Measurements from ENCODE around the gene ZC3H4. TPM values are rescaled to one million over a fixed set of nuclear protein-coding genes. Genes with fewer than 3 reads are reported as not detected.

Gene ZC3H4
- total RNA-seq, 1 experiment from 2014 or later: 45.1 TPM

DNA sequence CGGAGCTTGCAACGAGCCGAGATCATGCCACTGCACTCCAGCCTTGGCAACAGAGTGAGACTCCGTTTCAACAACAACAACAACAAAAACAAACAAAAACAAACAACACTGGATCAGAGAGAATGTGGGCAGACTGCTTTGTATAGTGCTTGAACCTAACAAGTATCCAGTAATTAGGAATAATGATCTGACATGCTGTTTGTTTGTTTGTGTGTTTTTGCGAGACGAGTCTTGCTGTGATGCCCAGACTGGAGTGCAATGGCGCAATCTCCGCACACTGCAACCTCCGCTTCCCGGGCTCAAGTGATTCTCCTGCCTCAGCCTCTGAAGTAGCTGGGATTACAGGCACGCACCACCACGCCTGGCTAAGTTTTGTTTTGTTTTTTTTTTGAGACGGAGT, 31.1 kb upstream of the ZC3H4 start:
- no peak for TF ChIP-seq EGR1 (IDR thresholded peaks at IDR 0.05; ENCODE audit: low read depth)
- TF ChIP-seq, protein P1, sequence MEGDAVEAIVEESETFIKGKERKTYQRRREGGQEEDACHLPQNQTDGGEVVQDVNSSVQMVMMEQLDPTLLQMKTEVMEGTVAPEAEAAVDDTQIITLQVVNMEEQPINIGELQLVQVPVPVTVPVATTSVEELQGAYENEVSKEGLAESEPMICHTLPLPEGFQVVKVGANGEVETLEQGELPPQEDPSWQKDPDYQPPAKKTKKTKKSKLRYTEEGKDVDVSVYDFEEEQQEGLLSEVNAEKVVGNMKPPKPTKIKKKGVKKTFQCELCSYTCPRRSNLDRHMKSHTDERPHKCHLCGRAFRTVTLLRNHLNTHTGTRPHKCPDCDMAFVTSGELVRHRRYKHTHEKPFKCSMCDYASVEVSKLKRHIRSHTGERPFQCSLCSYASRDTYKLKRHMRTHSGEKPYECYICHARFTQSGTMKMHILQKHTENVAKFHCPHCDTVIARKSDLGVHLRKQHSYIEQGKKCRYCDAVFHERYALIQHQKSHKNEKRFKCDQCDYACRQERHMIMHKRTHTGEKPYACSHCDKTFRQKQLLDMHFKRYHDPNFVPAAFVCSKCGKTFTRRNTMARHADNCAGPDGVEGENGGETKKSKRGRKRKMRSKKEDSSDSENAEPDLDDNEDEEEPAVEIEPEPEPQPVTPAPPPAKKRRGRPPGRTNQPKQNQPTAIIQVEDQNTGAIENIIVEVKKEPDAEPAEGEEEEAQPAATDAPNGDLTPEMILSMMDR (IDR thresholded peaks at IDR 0.05 in 2 of 3, conservative IDR thresholded peaks at IDR 0.05 in 1 of 3; ENCODE audit: borderline replicate concordance in 1 of 3, insufficient read depth in 1 of 3, low read depth in 2 of 3, low read length in 2 of 3): no peak
- no peak for TF ChIP-seq TCF7L2 (IDR thresholded peaks at IDR 0.05; ENCODE audit: borderline replicate concordance, extremely low read depth, insufficient read depth, insufficient read length)
- no peak for TF ChIP-seq RAD21 (IDR thresholded peaks at IDR 0.05; ENCODE audit: low read depth)
- no peak for TF ChIP-seq POLR2AphosphoS5 (IDR thresholded peaks at IDR 0.05; ENCODE audit: low read depth, low read length)
- no peak for TF ChIP-seq FOSL1 (IDR thresholded peaks at IDR 0.05; ENCODE audit: low read depth)
- no peak for TF ChIP-seq EZH2 (IDR thresholded peaks at IDR 0.05)
- TF ChIP-seq POLR2A (IDR thresholded peaks at IDR 0.05; ENCODE audit: borderline replicate concordance, extremely low read depth, insufficient read depth, insufficient read length): no peak
- TF ChIP-seq ZFX (IDR thresholded peaks at IDR 0.05): no peak
- TF ChIP-seq, protein P2, sequence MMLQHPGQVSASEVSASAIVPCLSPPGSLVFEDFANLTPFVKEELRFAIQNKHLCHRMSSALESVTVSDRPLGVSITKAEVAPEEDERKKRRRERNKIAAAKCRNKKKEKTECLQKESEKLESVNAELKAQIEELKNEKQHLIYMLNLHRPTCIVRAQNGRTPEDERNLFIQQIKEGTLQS (IDR thresholded peaks at IDR 0.05): no peak
- no peak for TF ChIP-seq YY1 (IDR thresholded peaks at IDR 0.05; ENCODE audit: extremely low read depth, insufficient replicate concordance, low read depth, low read length)
- H3K9me2 ChIP-seq (ENCODE audit: insufficient read depth): no peaks in the 10 kb centered on the region
- no peaks in the 10 kb centered on the region for H3K27me3 ChIP-seq (ENCODE audit: insufficient read depth, low read length)
- no peaks in the 10 kb centered on the region for H3K9me3 ChIP-seq (ENCODE audit: control insufficient read depth in 1 of 2, insufficient read depth in 1 of 2, low read depth in 1 of 2, low read length in 2 of 2)
- H3K79me2 ChIP-seq (ENCODE audit: insufficient read depth, low read length): peaks cover 96% of the 10 kb centered on the region
- ChIA-PET POLR2A (interaction anchor here (0.8 kb wide), 1 partner anchor 12 kb away, joined by 3 read pairs; no protein-coding TSS in a partner anchor), CTCF (no interaction called here), RAD21 (ENCODE audit: low non-redundant PET in 1 of 2, low total read pairs in 2 of 2, uncharacterized antibody in 2 of 2, unreplicated experiment in 2 of 2) (no interaction called here)
- intact Hi-C loops (cut with micrococcal nuclease): loop anchor here (5.0 kb wide), 1 partner anchor 283 kb away; no protein-coding TSS in a partner anchor
- H4K20me1 ChIP-seq (ENCODE audit: insufficient read depth): peaks cover 6% of the 10 kb centered on the region; the same call in 1 of the 2 replicates
- H3K4me2 ChIP-seq (ENCODE audit: low read length): no peak overlapping the region
- H3K36me3 ChIP-seq (ENCODE audit: control insufficient read depth in 1 of 2, insufficient read depth in 2 of 2, low read length in 2 of 2): peaks cover 37 to 53% of the 10 kb centered on the region in 2 experiments
- ATAC-seq (no peak), DNase-seq (ENCODE audit: low read depth, low spot score) (no peak)
- no peak overlapping the region for H2AFZ ChIP-seq (ENCODE audit: low read depth, low read length, poor library complexity, severe bottlenecking)
- H3K4me3 ChIP-seq (replicated peaks in 1 of 2; ENCODE audit: low read depth in 1 of 2, low read length in 2 of 2): no peak overlapping the region
- no peak overlapping the region for H3K27ac ChIP-seq (ENCODE audit: low read depth, low read length)
- no peak overlapping the region for H3K9ac ChIP-seq (ENCODE audit: low read length)
- no TSS peak for BruUV-seq (replicated peaks)
- peaks cover 13% of the 10 kb centered on the region in 2 experiments; a peak in 3 of 4 replicates for H3K4me1 ChIP-seq (ENCODE audit: control insufficient read depth in 1 of 2, insufficient read depth in 2 of 2, low read length in 2 of 2)
